Activated naive CD8-positive, alpha-beta T cell treated with anti-CD3 and anti-CD28 coated beads for 36 hours (primary cell): ENCODE measurements around the gene TCF4. TPM values are rescaled to one million over a fixed set of nuclear protein-coding genes. Genes with fewer than 3 reads are reported as not detected.

Source experiments
- DNase-seq: peaks from one replicate; pipeline ENCODE4 v3.0.0; 2021
- H3K27ac Mint-ChIP-seq: one replicate; pipeline ENCODE4 v1.8.0; 2022; ENCODE audit warnings: mild to moderate bottlenecking, moderate library complexity, mixed read lengths
- H3K27me3 Mint-ChIP-seq: one replicate; pipeline ENCODE4 v1.8.0; 2022; ENCODE audit warnings: mild to moderate bottlenecking, mixed read lengths
- H3K36me3 Mint-ChIP-seq: one replicate; pipeline ENCODE4 v1.8.0; 2021; ENCODE audit warnings: mild to moderate bottlenecking, mixed read lengths
- H3K4me1 Mint-ChIP-seq: one replicate; pipeline ENCODE4 v1.8.0; 2021; ENCODE audit warnings: mixed read lengths
- H3K4me3 Mint-ChIP-seq: one replicate; pipeline ENCODE4 v1.8.0; 2022; ENCODE audit warnings: mild to moderate bottlenecking, moderate library complexity, mixed read lengths
- H3K9me3 Mint-ChIP-seq: one replicate; pipeline ENCODE4 v1.8.0; 2022; ENCODE audit warnings: mixed read lengths
- total RNA-seq, 2 experiments: library from RNA; stranded (reverse); gene quantifications; one replicate each; pipeline ENCODE4 v1.2.3, GENCODE V29; 2021

TCF4 gene
- total RNA-seq, 2 experiments from 2014 or later = 1.3 to 1.4 TPM

DNA sequence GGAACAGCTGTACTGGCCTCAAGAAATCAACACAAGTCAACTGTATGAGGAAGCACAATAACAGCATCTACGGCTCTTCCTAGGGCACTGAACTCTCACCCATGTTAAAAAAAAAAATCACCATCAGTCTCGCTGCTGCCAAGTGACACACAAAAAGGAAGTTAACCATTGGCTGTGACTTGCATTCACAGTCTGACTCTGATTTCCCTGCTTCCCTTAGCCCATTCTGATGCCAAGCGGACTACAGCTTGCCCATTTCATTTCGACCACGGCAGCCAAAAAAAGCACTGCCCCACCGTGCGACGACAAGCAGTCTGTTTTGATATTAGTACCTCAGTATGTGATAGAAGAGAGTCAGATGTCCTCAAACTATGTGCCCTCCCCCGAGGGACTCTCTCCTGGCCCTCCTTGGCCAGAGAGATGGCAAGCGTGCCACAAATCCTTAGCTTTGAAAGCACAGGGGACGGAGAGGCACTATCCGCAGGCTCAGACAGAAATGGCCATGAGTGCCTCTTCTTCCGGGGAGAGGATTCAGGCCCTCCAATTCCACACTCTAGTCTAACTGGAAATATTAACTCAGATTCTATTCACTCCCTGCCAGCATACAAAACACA lies 250.0 kb downstream of the TCF4 start:
- H3K27ac Mint-ChIP-seq = no peak overlapping the region

DNA sequence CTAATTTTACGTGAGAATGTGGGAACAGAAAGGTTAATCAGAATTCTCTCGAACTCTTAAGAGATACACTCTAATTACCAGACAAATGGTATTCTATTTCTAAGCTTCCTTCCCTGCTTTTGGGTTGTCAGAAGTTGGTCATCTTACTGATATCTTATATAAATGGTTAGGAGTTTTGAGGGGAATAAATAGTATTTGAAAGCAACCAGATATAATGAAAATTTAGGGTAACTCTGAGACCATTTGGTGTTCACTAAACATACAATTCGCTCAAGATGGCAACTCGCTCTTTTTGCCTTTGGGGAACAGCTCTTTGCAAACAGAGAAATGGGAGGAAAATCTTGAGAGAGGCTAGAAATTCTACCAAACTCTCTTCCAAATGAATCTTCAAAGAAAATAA lies 250.9 kb downstream of the TCF4 start:
- no peak for DNase-seq
- H3K27me3 Mint-ChIP-seq = peaks cover 24% of the 10 kb centered on the region
- H3K4me1 Mint-ChIP-seq = no peaks in the 10 kb centered on the region
- no peaks in the 10 kb centered on the region for H3K9me3 Mint-ChIP-seq
- no peak overlapping the region for H3K4me3 Mint-ChIP-seq
- H3K27ac Mint-ChIP-seq = no peak overlapping the region
- H3K36me3 Mint-ChIP-seq = no peaks in the 10 kb centered on the region

More for the DNA sequence above, 250.0 kb downstream of the TCF4 start:
- no peaks in the 10 kb centered on the region for H3K36me3 Mint-ChIP-seq
- H3K9me3 Mint-ChIP-seq = no peaks in the 10 kb centered on the region
- H3K27me3 Mint-ChIP-seq = peaks cover 24% of the 10 kb centered on the region
- no peaks in the 10 kb centered on the region for H3K4me1 Mint-ChIP-seq
- no peak for DNase-seq
- no peak overlapping the region for H3K4me3 Mint-ChIP-seq

DNA sequence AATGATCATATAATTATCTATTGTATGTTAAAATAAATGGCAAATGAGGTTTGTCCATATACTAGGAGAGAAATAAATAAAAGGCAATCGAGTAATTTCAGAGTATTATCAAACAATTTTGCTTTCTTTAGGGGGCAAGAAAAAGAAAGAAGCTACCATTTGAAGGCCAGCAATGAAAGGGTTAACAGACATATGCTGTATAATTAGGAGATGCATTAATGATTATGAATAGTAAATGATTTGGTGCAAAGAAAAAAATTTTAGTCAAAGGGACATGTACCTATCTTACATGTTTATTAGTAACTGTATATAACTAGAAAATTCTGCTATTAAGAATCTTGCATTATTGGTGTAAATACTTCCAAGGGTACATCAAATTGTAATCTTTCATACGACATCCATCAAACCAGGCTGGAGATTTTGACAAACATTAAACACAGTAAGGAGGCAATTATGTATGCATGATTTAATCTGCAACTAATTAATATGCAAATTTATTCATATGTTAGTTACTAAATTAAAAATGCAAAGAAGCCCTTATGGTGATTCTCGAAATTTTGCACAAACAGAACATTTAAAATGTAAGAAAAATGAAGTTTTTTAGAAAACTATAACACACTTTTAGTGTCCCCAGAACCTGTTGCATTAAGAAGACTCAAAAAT lies 251.4 kb downstream of the TCF4 start:
- H3K36me3 Mint-ChIP-seq = no peaks in the 10 kb centered on the region
- no peaks in the 10 kb centered on the region for H3K4me1 Mint-ChIP-seq
- H3K4me3 Mint-ChIP-seq = no peak overlapping the region
- H3K27me3 Mint-ChIP-seq = peaks cover 24% of the 10 kb centered on the region
- no peak overlapping the region for H3K27ac Mint-ChIP-seq
- DNase-seq = no peak
- no peaks in the 10 kb centered on the region for H3K9me3 Mint-ChIP-seq

DNA sequence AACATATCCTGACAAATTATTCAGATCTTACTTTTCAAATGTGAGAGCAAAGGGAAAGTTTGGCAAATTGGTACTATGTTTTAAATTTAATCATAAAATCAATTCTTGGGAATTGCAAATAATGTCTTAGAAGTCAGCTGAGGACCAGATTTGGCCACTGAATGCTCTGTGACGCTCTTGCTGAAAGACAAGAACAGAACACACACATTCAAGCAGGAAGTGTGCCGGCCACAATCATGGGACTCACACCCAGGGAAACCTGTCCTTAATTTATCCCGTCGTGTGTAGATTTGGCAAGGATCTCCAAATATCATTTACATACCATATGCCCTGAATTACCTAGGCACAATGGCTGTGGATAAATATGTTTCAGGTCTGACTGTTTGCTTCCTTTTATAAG lies 253.1 kb downstream of the TCF4 start:
- H3K9me3 Mint-ChIP-seq = no peaks in the 10 kb centered on the region
- no peak overlapping the region for H3K4me3 Mint-ChIP-seq
- no peaks in the 10 kb centered on the region for H3K4me1 Mint-ChIP-seq
- H3K27ac Mint-ChIP-seq = no peak overlapping the region
- no peak for DNase-seq
- peaks cover 24% of the 10 kb centered on the region for H3K27me3 Mint-ChIP-seq
- no peaks in the 10 kb centered on the region for H3K36me3 Mint-ChIP-seq

DNA sequence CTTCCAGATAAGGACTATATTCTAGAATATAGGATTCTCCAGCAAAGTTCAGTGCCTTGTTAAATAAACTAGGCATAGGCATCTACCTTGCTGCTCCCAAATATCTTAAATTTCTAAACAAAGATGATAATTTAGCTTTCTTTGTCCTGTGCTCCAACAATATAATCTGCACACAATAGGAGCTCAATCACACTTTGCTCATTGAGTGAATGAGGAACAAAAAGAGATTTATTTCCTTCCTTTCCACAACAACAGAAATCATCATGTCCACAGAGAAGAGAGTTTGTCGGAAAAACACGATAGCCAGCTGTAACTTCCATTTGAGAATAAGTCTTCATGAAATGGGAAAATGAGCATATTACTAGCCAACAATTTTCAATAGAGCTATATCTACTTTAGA lies 256.7 kb downstream of the TCF4 start:
- Mint-ChIP-seq H3K27me3 (peaks cover 14% of the 10 kb centered on the region), H3K4me1 (no peaks in the 10 kb centered on the region), H3K27ac (no peak overlapping the region), H3K9me3 (no peaks in the 10 kb centered on the region), H3K4me3 (no peak overlapping the region), H3K36me3 (no peaks in the 10 kb centered on the region)
- DNase-seq = no peak

DNA sequence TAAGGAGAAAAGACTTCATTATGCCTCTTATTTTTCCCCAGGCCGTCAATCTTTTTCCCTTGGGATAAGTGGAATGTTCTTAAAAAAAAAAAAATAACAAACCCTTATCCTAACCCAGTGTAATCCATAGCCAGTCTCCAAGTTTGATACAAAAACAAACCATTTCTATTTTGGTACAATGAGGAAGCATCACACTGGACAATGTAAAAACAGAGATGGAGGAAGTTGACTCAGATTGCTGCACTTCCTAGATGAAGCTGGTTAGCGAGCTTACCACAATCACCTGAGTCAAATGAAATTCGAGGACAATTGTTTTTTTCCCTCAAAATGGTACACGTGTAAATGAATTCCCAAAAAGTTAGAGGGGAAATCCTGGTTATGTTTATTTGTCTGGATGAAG lies 259.7 kb downstream of the TCF4 start:
- Mint-ChIP-seq H3K27ac (no peak overlapping the region), H3K36me3 (no peaks in the 10 kb centered on the region), H3K4me1 (no peaks in the 10 kb centered on the region), H3K9me3 (no peaks in the 10 kb centered on the region), H3K4me3 (no peak overlapping the region), H3K27me3 (peaks cover 24% of the 10 kb centered on the region)
- no peak for DNase-seq

DNA sequence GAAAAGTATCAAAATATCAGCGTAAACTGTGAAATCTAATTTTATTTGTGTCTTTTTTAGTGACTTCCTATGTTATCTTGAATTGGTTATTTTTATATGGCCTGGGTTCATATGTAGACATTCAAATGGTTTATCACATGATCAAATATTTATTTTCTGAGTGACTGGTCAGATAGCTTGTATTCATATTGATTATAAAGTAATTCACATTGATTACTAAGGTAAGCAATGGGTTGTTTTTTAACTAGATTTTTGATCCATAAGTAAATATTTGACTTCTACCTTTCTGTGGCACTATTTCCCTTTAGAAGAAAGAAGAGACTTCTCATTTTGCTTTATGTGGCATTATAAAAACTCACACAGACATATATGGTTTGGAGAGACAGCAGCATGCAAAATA lies 260.5 kb downstream of the TCF4 start:
- H3K27ac Mint-ChIP-seq = no peak overlapping the region
- peaks cover 31% of the 10 kb centered on the region for H3K27me3 Mint-ChIP-seq
- H3K9me3 Mint-ChIP-seq = no peaks in the 10 kb centered on the region

DNA sequence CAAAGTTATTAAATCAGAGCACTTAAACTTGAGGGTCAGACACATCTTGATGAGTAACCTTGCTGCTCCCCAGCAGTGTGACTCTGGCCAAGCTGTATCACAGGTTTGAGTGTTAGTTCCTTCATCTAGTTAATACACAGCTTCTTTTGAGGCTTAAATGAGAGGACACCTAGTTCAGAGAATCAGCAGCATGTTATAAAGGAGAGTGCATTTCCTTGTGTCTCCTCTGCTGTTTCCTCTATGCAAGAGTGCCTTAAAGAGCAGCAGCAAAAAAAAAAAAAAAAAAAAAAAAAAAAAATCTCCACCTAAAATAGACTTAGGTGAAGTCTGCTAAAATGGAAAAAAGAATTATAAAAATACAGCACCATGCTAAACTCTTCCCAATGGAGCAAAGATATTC lies 261.9 kb downstream of the TCF4 start:
- H3K4me3 Mint-ChIP-seq = no peak overlapping the region
- peaks cover 5% of the 10 kb centered on the region for H3K4me1 Mint-ChIP-seq
- no peaks in the 10 kb centered on the region for H3K36me3 Mint-ChIP-seq
- no peak for DNase-seq
- peaks cover 41% of the 10 kb centered on the region for H3K27me3 Mint-ChIP-seq
- H3K27ac Mint-ChIP-seq = no peak overlapping the region
- no peaks in the 10 kb centered on the region for H3K9me3 Mint-ChIP-seq

More for the DNA sequence above, 260.5 kb downstream of the TCF4 start:
- Mint-ChIP-seq H3K36me3 (no peaks in the 10 kb centered on the region), H3K4me3 (no peak overlapping the region), H3K4me1 (peaks cover 2% of the 10 kb centered on the region)
- no peak for DNase-seq

DNA sequence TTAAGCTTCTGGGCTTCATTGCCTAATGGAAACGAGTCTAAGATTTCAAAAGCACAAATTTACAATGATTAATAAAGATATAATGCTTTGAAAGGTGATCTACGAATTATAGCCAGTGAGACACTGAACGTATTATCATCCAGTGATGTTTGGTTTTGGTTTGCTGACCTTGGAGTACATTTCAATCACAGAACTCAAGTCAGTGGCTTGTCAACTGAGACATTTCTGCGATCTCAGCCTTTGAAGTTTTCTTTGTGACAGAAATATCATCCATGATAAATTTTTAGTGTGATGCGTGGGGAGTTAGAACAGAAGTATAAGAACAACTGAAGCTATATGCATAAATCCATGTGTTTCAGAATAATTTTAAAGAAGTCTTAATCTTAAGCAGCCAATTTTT lies 263.8 kb downstream of the TCF4 start:
- no peak for DNase-seq
- Mint-ChIP-seq H3K4me1 (peaks cover 5% of the 10 kb centered on the region), H3K27me3 (peaks cover 57% of the 10 kb centered on the region), H3K9me3 (no peaks in the 10 kb centered on the region), H3K36me3 (no peaks in the 10 kb centered on the region), H3K4me3 (no peak overlapping the region), H3K27ac (no peak overlapping the region)

DNA sequence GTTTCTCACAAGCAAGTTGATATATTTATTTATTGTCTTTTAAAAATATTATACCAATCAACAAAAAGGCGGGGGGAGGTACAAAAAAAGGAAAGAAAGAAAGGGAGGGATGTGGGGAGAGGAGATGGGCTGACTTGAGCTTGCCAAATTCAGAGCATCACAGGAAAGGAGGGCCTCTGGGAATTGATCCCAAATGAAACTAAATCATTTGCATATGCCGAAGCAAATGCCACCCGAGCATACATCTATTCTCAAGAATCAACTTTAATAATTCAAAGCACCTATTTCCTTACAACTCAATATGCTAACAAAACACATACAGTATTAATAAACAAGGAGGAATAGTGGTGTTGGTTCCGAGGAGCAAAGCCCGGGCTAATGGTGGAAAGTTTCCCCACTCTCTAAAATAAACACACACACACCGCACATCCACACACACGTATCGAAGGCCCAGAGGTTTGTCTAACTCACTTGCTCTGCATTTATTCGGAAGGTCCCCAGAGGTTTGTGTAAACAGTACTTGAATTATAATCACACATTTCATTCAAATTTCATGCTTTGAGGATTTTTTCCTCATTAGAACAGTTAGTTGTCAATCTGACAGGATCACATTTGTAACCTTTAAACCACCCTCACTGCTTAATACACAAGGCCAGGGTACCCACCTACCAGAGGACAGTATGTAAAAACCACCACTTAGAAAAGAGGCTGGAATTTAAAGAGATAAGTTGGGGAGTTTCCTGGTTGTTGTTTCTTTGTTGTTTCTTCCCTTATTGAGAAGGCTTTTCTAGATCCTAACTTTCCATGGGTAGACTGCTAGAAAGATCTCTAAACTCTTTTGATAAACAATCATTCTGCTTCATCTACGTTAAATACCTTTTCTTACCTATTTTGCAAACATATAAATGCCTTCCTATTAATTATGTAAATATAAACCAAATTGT lies 264.7 kb downstream of the TCF4 start:
- peaks cover 64% of the 10 kb centered on the region for H3K27me3 Mint-ChIP-seq
- no peaks in the 10 kb centered on the region for H3K9me3 Mint-ChIP-seq
- H3K4me1 Mint-ChIP-seq = peaks cover 5% of the 10 kb centered on the region

DNA sequence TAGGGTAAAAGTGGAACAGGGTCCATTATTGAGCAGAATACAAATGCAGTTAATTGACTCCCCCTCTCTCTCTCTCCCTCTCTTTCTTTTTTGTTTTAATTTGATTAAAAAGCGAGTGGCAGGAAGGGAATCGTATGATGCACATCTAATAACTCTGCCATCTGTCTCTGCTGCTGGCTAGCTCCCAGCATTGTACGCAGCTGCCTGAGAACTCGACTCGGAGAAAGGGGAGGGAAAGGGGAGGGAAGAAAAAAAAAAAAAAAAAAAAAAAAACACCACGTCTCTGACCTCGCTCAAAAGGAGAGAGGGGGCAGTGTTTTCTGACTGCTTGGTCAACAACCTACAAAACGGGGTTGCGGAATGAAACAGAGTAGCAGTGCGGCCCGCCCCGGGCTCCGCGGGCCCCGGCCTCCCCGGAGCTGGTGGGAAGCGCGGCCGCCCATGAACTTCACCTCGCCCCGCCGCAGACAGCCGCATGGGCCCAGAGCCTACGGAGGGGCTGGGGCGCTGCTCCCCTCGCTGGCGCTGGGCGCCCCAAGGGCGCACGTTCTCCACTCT lies 265.7 kb downstream of the TCF4 start:
- Mint-ChIP-seq H3K36me3 (no peaks in the 10 kb centered on the region), H3K4me1 (peaks cover 5% of the 10 kb centered on the region), H3K27me3 (peaks cover 71% of the 10 kb centered on the region), H3K9me3 (no peaks in the 10 kb centered on the region), H3K27ac (no peak overlapping the region), H3K4me3 (peak overlapping the region; percentile 80)
- DNase-seq = peak; percentile 15

More for the DNA sequence above, 264.7 kb downstream of the TCF4 start:
- Mint-ChIP-seq H3K4me3 (no peak overlapping the region), H3K27ac (no peak overlapping the region), H3K36me3 (no peaks in the 10 kb centered on the region)
- no peak for DNase-seq

DNA sequence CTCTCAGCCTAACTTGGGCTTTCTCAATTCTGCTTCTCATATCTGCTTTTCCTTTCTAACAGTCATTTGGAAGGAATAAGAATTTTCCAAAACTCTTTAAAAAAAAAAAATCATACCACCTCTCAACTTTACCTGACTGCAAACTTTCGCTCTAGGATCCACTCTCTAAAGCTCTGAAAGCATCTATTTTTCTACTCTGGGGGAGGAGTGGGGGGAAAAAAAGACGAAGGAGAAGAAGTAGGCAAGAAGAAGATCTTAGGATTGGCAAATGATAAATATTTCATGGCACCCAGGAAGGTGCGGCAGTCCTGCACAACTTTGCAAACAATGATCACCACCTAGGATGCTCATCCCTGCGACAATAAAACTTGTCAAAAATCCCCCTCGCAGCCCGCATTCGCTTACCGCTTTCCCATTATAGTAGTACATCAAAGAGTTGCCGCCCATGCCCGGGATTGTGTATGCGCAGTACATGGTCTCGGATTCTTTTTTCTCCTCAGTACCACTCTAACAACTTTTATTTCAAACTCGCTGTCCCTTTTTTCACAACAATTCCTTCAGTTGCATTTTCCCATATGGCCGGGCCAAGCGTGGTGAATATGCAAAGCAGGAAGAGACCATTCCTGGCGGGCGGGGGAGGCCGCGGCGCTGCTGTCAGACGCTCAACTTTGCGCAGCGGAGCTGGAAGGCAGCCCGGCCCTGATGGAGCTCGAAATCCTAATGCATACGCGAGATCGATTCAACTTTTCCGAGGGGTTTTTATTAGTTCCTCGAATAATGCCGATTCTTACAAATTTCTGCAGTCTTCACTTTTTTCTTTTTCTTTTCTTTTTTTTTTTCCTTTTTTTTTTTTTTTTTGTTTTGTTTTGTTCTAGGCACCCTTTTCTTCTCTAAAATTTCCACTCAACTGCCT lies 266.5 kb downstream of the TCF4 start:
- peaks cover 7% of the 10 kb centered on the region for H3K4me1 Mint-ChIP-seq
- peaks cover 67% of the 10 kb centered on the region for H3K27me3 Mint-ChIP-seq
- peak overlapping the region; percentile 80 for H3K4me3 Mint-ChIP-seq
- no peaks in the 10 kb centered on the region for H3K9me3 Mint-ChIP-seq
- peak; percentile 48 for DNase-seq
- H3K36me3 Mint-ChIP-seq = no peaks in the 10 kb centered on the region
- H3K27ac Mint-ChIP-seq = peak overlapping the region; percentile 76

DNA sequence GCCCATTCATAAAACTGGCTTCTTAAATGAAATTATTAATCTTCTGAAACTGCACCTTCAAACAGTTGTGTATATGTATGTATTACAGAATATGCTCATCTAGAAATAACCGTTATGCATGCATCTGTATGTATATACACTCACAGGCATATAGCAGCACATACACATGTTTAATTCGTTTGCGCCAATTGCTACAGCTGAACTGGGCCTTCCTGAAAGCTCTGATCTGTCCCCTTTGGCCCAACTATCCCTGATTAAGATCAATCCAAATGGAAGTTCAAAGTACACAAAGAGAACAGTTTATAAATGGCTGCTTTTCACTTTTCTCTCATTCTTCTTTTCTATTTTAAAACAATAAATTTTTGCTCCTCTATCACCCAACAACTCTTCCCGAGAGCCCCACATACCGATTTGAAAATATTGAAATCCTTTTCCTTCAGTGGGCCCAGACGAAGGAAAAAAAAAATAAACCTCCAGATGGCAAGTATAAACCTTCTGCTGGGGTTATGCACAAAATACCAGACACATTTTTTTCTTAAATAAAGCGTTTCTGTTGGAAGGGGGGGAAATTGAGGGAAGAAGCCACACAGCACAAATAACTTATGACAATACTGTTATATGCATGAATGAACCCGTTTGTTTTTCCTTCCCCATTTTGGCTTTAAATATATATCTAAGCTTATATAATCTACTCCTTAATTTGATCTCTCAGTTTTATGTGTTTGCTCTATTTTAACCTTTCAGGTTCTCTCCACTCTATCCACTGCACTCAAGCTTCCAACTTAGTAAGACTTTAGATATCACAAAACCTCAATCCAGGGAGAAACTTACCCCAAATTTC lies 267.3 kb downstream of the TCF4 start:
- peaks cover 9% of the 10 kb centered on the region for H3K4me1 Mint-ChIP-seq
- DNase-seq = no peak
- peak overlapping the region; percentile 42 for H3K4me3 Mint-ChIP-seq
- no peaks in the 10 kb centered on the region for H3K36me3 Mint-ChIP-seq
- H3K27ac Mint-ChIP-seq = no peak overlapping the region
- peaks cover 61% of the 10 kb centered on the region for H3K27me3 Mint-ChIP-seq
- no peaks in the 10 kb centered on the region for H3K9me3 Mint-ChIP-seq
